Measurements from ENCODE around the gene COPB2. TPM values are rescaled to one million over a fixed set of nuclear protein-coding genes. Genes with fewer than 3 reads are reported as not detected.

The COPB2 gene
- total RNA-seq, 1 experiment from 2014 or later, result 152 TPM

- Mint-ChIP-seq H3K9me3 (ENCODE audit: unreplicated experiment) (no peaks in the 10 kb centered on the region), H3K36me3 (ENCODE audit: insufficient read depth, unreplicated experiment) (peaks cover 27% of the 10 kb centered on the region), H3K27me3 (ENCODE audit: insufficient read depth, unreplicated experiment) (no peaks in the 10 kb centered on the region), H3K27ac (ENCODE audit: low read depth, unreplicated experiment) (no peak overlapping the region), H3K4me1 (ENCODE audit: insufficient read depth, unreplicated experiment) (peaks cover 6% of the 10 kb centered on the region), H3K4me3 (ENCODE audit: unreplicated experiment) (no peak overlapping the region)
- BruUV-seq (replicated peaks), result no TSS peak
- ChIA-PET CTCF (interaction anchor here (0.6 to 11.0 kb wide), 11 partner anchors 9 to 698 kb away, joined by 3 to 234 read pairs (median 5); no protein-coding TSS in a partner anchor), POLR2A (no interaction called here)
- intact Hi-C loops (cut with micrococcal nuclease), result loop anchor here (2.0 to 5.0 kb wide), 2 partner anchors 511 to 1436 kb away; no protein-coding TSS in a partner anchor
- no peak for DNase-seq (ENCODE audit: unreplicated experiment)
- no peak for TF ChIP-seq CTCF (IDR thresholded peaks at IDR 0.05; ENCODE audit: unreplicated experiment)
These were observed 36.4 kb upstream of the COPB2 start for GRCh38 chr3:139425745-139426400.

DNA sequence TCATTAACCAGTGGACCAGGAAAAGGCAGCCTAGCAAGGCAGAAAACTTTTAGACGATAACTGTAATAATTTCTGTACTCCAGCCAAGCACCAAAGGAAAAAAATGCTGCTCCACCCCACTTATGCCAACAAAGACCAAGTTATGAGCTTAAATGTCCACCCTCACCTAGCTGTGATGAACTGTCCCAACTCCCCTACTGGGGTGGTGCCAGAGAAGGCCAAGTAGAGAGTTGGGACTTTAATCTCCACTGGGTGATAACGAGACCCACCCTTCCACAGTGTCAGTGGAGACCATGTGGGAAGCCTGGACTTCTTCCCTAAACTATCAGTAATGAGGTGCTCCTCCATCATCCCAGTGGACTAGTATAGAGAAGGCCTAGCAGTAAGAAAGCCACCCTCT is 33.8 kb upstream of the COPB2 start:
- Mint-ChIP-seq H3K27me3 (ENCODE audit: insufficient read depth, unreplicated experiment) (no peaks in the 10 kb centered on the region), H3K9me3 (ENCODE audit: unreplicated experiment) (no peaks in the 10 kb centered on the region), H3K27ac (ENCODE audit: low read depth, unreplicated experiment) (no peak overlapping the region), H3K4me3 (ENCODE audit: unreplicated experiment) (no peak overlapping the region), H3K4me1 (ENCODE audit: insufficient read depth, unreplicated experiment) (peaks cover 6% of the 10 kb centered on the region), H3K36me3 (ENCODE audit: insufficient read depth, unreplicated experiment) (peaks cover 22% of the 10 kb centered on the region)
- TF ChIP-seq CTCF (IDR thresholded peaks at IDR 0.05; ENCODE audit: unreplicated experiment), result no peak
- no peak for DNase-seq (ENCODE audit: unreplicated experiment)
- CTCF ChIA-PET, result interaction anchor here (0.5 to 11.0 kb wide), 3 partner anchors 10 to 1885 kb away, joined by 3 to 234 read pairs (median 3); no protein-coding TSS in a partner anchor
- POLR2A ChIA-PET, result no interaction called here
- BruUV-seq (replicated peaks), result no TSS peak
- intact Hi-C loops (cut with micrococcal nuclease), result no loop called here

DNA sequence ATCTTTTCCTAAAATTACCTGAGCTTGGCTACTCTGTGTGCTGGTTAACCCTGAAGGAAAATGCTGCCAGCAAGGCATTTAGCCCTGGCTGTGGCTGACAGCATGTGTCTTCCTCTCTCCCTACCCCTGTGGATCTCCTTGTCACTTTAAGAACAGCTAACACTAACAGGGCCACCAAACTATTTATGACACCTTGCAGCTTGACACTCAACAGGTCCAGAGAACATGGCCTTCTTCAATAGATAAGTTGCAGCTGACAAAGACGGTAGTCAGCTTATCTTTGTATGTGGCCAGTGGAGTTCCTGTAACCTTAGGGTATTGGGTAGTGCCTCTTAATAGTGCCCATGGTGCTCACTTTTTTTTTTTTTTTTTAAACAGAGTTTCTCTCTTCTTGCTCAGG is 32.0 kb upstream of the COPB2 start:
- TF ChIP-seq CTCF (IDR thresholded peaks at IDR 0.05; ENCODE audit: unreplicated experiment), result no peak
- BruUV-seq (replicated peaks), result no TSS peak
- ChIA-PET CTCF (interaction anchor here (0.6 to 11.0 kb wide), 4 partner anchors 42 to 819 kb away, joined by 3 to 234 read pairs (median 4); no protein-coding TSS in a partner anchor), POLR2A (interaction anchor here (1.0 kb wide), 1 partner anchor 13 kb away, joined by 3 read pairs; no protein-coding TSS in a partner anchor)
- Mint-ChIP-seq H3K9me3 (ENCODE audit: unreplicated experiment) (peaks cover 11% of the 10 kb centered on the region), H3K36me3 (ENCODE audit: insufficient read depth, unreplicated experiment) (peaks cover 22% of the 10 kb centered on the region), H3K4me3 (ENCODE audit: unreplicated experiment) (no peak overlapping the region), H3K4me1 (ENCODE audit: insufficient read depth, unreplicated experiment) (no peaks in the 10 kb centered on the region), H3K27me3 (ENCODE audit: insufficient read depth, unreplicated experiment) (no peaks in the 10 kb centered on the region), H3K27ac (ENCODE audit: low read depth, unreplicated experiment) (no peak overlapping the region)
- intact Hi-C loops (cut with micrococcal nuclease), result no loop called here
- DNase-seq (ENCODE audit: unreplicated experiment), result no peak

- POLR2A ChIA-PET, result interaction anchor here (1.0 kb wide), 1 partner anchor 13 kb away, joined by 3 read pairs; no protein-coding TSS in a partner anchor
- Mint-ChIP-seq H3K9me3 (ENCODE audit: unreplicated experiment) (peaks cover 15% of the 10 kb centered on the region), H3K27me3 (ENCODE audit: insufficient read depth, unreplicated experiment) (no peaks in the 10 kb centered on the region), H3K4me1 (ENCODE audit: insufficient read depth, unreplicated experiment) (no peaks in the 10 kb centered on the region), H3K36me3 (ENCODE audit: insufficient read depth, unreplicated experiment) (peaks cover 22% of the 10 kb centered on the region), H3K27ac (ENCODE audit: low read depth, unreplicated experiment) (no peak overlapping the region), H3K4me3 (ENCODE audit: unreplicated experiment) (no peak overlapping the region)
- no peak for TF ChIP-seq CTCF (IDR thresholded peaks at IDR 0.05; ENCODE audit: unreplicated experiment)
- no TSS peak for BruUV-seq (replicated peaks)
- CTCF ChIA-PET, result interaction anchor here (0.7 to 11.0 kb wide), 3 partner anchors 41 to 820 kb away, joined by 3 to 234 read pairs (median 3); no protein-coding TSS in a partner anchor
- no peak for DNase-seq (ENCODE audit: unreplicated experiment)
- intact Hi-C loops (cut with micrococcal nuclease), result no loop called here
These were observed 31.6 kb upstream of the COPB2 start for GRCh38 chr3:139421040-139421439.

Data from MCF 10A (cell line).